ENCODE data around the gene KISS1. TPM values are rescaled to one million over a fixed set of nuclear protein-coding genes. Genes with fewer than 3 reads are reported as not detected.
A peak's percentile ranks its signal among the peaks of the same experiment; 100 is the strongest.

KISS1 gene
- polyA plus RNA-seq, 1 donor = 2.8 TPM

GRCh38 chr1:204219971-204220616 lies 23.8 kb upstream of the KISS1 start:
- no CpG with 5 or more reads among the region's 10 CpGs for WGBS (ENCODE audit: insufficient coverage, low lambda C conversion rate)
- Histone ChIP-seq H3K36me3 (ENCODE audit: control insufficient read depth, insufficient read depth, low read length) (peaks cover 54% of the 10 kb centered on the region), H3K27me3 (ENCODE audit: control insufficient read depth, insufficient read depth, low read length) (no peaks in the 10 kb centered on the region), H3K9me3 (ENCODE audit: control insufficient read depth, low read depth, low read length) (no peaks in the 10 kb centered on the region), H3K4me1 (ENCODE audit: control insufficient read depth, insufficient read depth, low read length) (no peaks in the 10 kb centered on the region), H3K4me3 (ENCODE audit: low read length) (no peak overlapping the region), H3K27ac (ENCODE audit: low read length) (no peak overlapping the region)
- DNase-seq = no peak

- Histone ChIP-seq H3K9me3 (ENCODE audit: control insufficient read depth, low read depth, low read length) (no peaks in the 10 kb centered on the region), H3K36me3 (ENCODE audit: control insufficient read depth, insufficient read depth, low read length) (peaks cover 40% of the 10 kb centered on the region), H3K27ac (ENCODE audit: low read length) (no peak overlapping the region), H3K27me3 (ENCODE audit: control insufficient read depth, insufficient read depth, low read length) (no peaks in the 10 kb centered on the region), H3K4me1 (ENCODE audit: control insufficient read depth, insufficient read depth, low read length) (peaks cover 3% of the 10 kb centered on the region), H3K4me3 (ENCODE audit: low read length) (no peak overlapping the region)
- DNase-seq = no peak
- WGBS (ENCODE audit: insufficient coverage, low lambda C conversion rate) = no CpG with 5 or more reads among the region's 2 CpGs
Observed at GRCh38 chr1:204218552-204218951, 22.3 kb upstream of the KISS1 start.

- H3K9me3 ChIP-seq (ENCODE audit: control insufficient read depth, low read depth, low read length) = no peaks in the 10 kb centered on the region
- no peak overlapping the region for H3K27ac ChIP-seq (ENCODE audit: low read length)
- H3K4me3 ChIP-seq (ENCODE audit: low read length) = no peak overlapping the region
- peaks cover 3% of the 10 kb centered on the region for H3K4me1 ChIP-seq (ENCODE audit: control insufficient read depth, insufficient read depth, low read length)
- no peak for DNase-seq
- H3K27me3 ChIP-seq (ENCODE audit: control insufficient read depth, insufficient read depth, low read length) = no peaks in the 10 kb centered on the region
- no CpG with 5 or more reads among the region's 4 CpGs for WGBS (ENCODE audit: insufficient coverage, low lambda C conversion rate)
- H3K36me3 ChIP-seq (ENCODE audit: control insufficient read depth, insufficient read depth, low read length) = peaks cover 32% of the 10 kb centered on the region
Observed at GRCh38 chr1:204217648-204218000, 21.3 kb upstream of the KISS1 start.

DNA sequence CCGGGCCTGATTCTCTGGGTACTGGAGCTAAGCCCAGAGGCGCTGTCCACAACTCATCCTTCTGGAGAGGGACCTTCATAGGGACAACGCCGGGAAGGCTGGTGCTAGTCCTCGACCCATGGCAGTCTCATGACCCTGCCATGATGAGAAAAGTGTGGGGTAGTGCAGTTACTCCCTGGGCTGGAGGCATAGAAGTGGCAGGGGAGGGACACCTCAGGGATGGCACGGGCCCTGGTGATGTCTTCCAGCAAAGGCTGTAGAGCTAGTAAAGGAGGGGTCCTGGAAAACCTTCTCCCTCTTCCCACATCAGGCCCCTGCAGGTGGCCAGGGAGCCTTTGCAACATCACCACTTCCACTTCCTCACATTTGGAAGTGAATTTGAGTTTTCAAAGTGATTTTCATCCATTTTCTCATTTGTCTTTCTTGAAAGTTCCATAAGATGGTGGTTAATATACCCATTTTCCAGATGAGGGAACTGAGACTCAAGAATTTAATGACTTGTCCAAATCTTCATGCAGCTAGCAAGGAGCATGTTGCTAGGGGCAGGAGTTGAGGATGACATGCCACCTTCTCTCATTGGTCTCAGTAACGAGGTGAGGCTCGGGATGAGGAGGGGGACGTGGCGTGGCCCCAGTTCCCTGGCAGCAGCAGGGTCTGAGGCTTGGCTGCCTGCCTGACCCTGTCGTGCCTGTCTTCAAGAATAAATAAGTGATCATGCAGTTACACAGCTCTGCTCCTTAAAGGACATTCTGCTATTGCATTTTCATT lies 20.8 kb upstream of the KISS1 start:
- no peak overlapping the region for H3K27ac ChIP-seq (ENCODE audit: low read length)
- DNase-seq = no peak
- no peaks in the 10 kb centered on the region for H3K9me3 ChIP-seq (ENCODE audit: control insufficient read depth, low read depth, low read length)
- H3K36me3 ChIP-seq (ENCODE audit: control insufficient read depth, insufficient read depth, low read length) = peaks cover 27% of the 10 kb centered on the region
- no peaks in the 10 kb centered on the region for H3K27me3 ChIP-seq (ENCODE audit: control insufficient read depth, insufficient read depth, low read length)
- H3K4me3 ChIP-seq (ENCODE audit: low read length) = no peak overlapping the region
- WGBS (ENCODE audit: insufficient coverage, low lambda C conversion rate) = no CpG with 5 or more reads among the region's 11 CpGs
- H3K4me1 ChIP-seq (ENCODE audit: control insufficient read depth, insufficient read depth, low read length) = peaks cover 5% of the 10 kb centered on the region

- H3K27ac ChIP-seq (ENCODE audit: low read length) = no peak overlapping the region
- H3K9me3 ChIP-seq (ENCODE audit: control insufficient read depth, low read depth, low read length) = no peaks in the 10 kb centered on the region
- peaks cover 18% of the 10 kb centered on the region for H3K36me3 ChIP-seq (ENCODE audit: control insufficient read depth, insufficient read depth, low read length)
- DNase-seq = no peak
- no peaks in the 10 kb centered on the region for H3K27me3 ChIP-seq (ENCODE audit: control insufficient read depth, insufficient read depth, low read length)
- peaks cover 12% of the 10 kb centered on the region for H3K4me1 ChIP-seq (ENCODE audit: control insufficient read depth, insufficient read depth, low read length)
- WGBS (ENCODE audit: insufficient coverage, low lambda C conversion rate) = no CpG with 5 or more reads among the region's 4 CpGs
- H3K4me3 ChIP-seq (ENCODE audit: low read length) = no peak overlapping the region
Observed at GRCh38 chr1:204216236-204216635, 19.9 kb upstream of the KISS1 start.

- peaks cover 20% of the 10 kb centered on the region for H3K4me1 ChIP-seq (ENCODE audit: control insufficient read depth, insufficient read depth, low read length)
- peak within 1 kb of the TSS; percentile 69 for H3K4me3 ChIP-seq (ENCODE audit: low read length)
- WGBS (ENCODE audit: insufficient coverage, low lambda C conversion rate) = no CpG with 5 or more reads among the region's 41 CpGs
- DNase-seq = peak; percentile 91 to 97
- H3K27ac ChIP-seq (ENCODE audit: low read length) = peak within 1 kb of the TSS; percentile 82
- H3K27me3 ChIP-seq (ENCODE audit: control insufficient read depth, insufficient read depth, low read length) = no peaks in the 10 kb centered on the region
- no peaks in the 10 kb centered on the region for H3K36me3 ChIP-seq (ENCODE audit: control insufficient read depth, insufficient read depth, low read length)
- H3K9me3 ChIP-seq (ENCODE audit: control insufficient read depth, low read depth, low read length) = no peaks in the 10 kb centered on the region
Observed at GRCh38 chr1:204213668-204214662, 17.7 kb upstream of the KISS1 start, which contains the start of gene GOLT1A. Gene GOLT1A, minus strand, starts transcription at chr1:204213988. Its CDS starts 82 bp downstream, at chr1:204213906.

GRCh38 chr1:204212715-204213114 lies 16.4 kb upstream of the KISS1 start:
- no peak for DNase-seq
- peak overlapping the region; percentile 69 for H3K4me3 ChIP-seq (ENCODE audit: low read length)
- no peaks in the 10 kb centered on the region for H3K36me3 ChIP-seq (ENCODE audit: control insufficient read depth, insufficient read depth, low read length)
- 60% methylated on average over 1 of the region's 3 CpGs for WGBS (ENCODE audit: insufficient coverage, low lambda C conversion rate)
- peaks cover 20% of the 10 kb centered on the region for H3K4me1 ChIP-seq (ENCODE audit: control insufficient read depth, insufficient read depth, low read length)
- H3K9me3 ChIP-seq (ENCODE audit: control insufficient read depth, low read depth, low read length) = no peaks in the 10 kb centered on the region
- peak overlapping the region; percentile 82 for H3K27ac ChIP-seq (ENCODE audit: low read length)
- H3K27me3 ChIP-seq (ENCODE audit: control insufficient read depth, insufficient read depth, low read length) = no peaks in the 10 kb centered on the region

- Histone ChIP-seq H3K27ac (ENCODE audit: low read length) (peak overlapping the region; percentile 71), H3K36me3 (ENCODE audit: control insufficient read depth, insufficient read depth, low read length) (no peaks in the 10 kb centered on the region), H3K9me3 (ENCODE audit: control insufficient read depth, low read depth, low read length) (no peaks in the 10 kb centered on the region), H3K4me1 (ENCODE audit: control insufficient read depth, insufficient read depth, low read length) (peaks cover 27% of the 10 kb centered on the region), H3K4me3 (ENCODE audit: low read length) (no peak overlapping the region), H3K27me3 (ENCODE audit: control insufficient read depth, insufficient read depth, low read length) (no peaks in the 10 kb centered on the region)
- peak in 1 of 2 donors; percentile 53 for DNase-seq
- 34% methylated on average over 3 of the region's 7 CpGs for WGBS (ENCODE audit: insufficient coverage, low lambda C conversion rate)
Observed at GRCh38 chr1:204211046-204211445, 14.8 kb upstream of the KISS1 start.

DNA sequence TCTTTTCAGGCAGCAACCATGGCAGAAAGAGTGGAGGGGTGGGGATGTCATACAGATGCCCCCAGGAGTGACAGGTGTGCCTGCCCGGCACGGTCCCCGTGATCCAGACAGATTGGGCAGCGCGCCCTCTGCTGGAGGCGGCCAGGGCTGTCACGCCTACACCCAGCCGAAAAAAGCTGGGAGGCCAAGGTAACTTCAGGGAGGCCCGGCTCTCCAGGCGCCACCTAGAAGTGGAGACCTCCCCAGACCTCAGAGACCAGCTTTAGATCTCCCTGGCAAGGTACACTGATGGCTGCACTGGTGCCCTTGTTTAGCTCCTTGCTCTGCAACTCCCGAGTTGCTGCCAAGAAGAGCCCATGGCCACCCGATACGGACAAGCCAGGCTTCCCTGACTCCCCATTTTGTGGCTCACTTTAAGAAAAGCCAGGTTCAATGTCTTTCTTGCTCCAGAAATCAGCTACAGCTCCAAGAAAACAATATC lies 10.9 kb upstream of the KISS1 start:
- WGBS (ENCODE audit: insufficient coverage, low lambda C conversion rate) = no CpG with 5 or more reads among the region's 13 CpGs
- H3K27ac ChIP-seq (ENCODE audit: low read length) = no peak overlapping the region

GRCh38 chr1:204206121-204206520 lies 9.8 kb upstream of the KISS1 start:
- H3K36me3 ChIP-seq (ENCODE audit: control insufficient read depth, insufficient read depth, low read length) = peaks cover 3% of the 10 kb centered on the region
- H3K4me1 ChIP-seq (ENCODE audit: control insufficient read depth, insufficient read depth, low read length) = peaks cover 14% of the 10 kb centered on the region
- no peak overlapping the region for H3K4me3 ChIP-seq (ENCODE audit: low read length)
- DNase-seq = no peak
- no peaks in the 10 kb centered on the region for H3K27me3 ChIP-seq (ENCODE audit: control insufficient read depth, insufficient read depth, low read length)
- H3K9me3 ChIP-seq (ENCODE audit: control insufficient read depth, low read depth, low read length) = no peaks in the 10 kb centered on the region
- H3K27ac ChIP-seq (ENCODE audit: low read length) = no peak overlapping the region
- WGBS (ENCODE audit: insufficient coverage, low lambda C conversion rate) = no CpG with 5 or more reads among the region's 2 CpGs

More for the DNA sequence above, 10.9 kb upstream of the KISS1 start:
- peaks cover 3% of the 10 kb centered on the region for H3K36me3 ChIP-seq (ENCODE audit: control insufficient read depth, insufficient read depth, low read length)
- no peaks in the 10 kb centered on the region for H3K9me3 ChIP-seq (ENCODE audit: control insufficient read depth, low read depth, low read length)
- DNase-seq = peak in 1 of 2 donors; percentile 52
- no peak overlapping the region for H3K4me3 ChIP-seq (ENCODE audit: low read length)
- H3K27me3 ChIP-seq (ENCODE audit: control insufficient read depth, insufficient read depth, low read length) = no peaks in the 10 kb centered on the region
- H3K4me1 ChIP-seq (ENCODE audit: control insufficient read depth, insufficient read depth, low read length) = peaks cover 23% of the 10 kb centered on the region

Measured in large intestine (tissue), 3 donors.